ENCODE results near the gene FBXL16.

FBXL16 gene

DNA sequence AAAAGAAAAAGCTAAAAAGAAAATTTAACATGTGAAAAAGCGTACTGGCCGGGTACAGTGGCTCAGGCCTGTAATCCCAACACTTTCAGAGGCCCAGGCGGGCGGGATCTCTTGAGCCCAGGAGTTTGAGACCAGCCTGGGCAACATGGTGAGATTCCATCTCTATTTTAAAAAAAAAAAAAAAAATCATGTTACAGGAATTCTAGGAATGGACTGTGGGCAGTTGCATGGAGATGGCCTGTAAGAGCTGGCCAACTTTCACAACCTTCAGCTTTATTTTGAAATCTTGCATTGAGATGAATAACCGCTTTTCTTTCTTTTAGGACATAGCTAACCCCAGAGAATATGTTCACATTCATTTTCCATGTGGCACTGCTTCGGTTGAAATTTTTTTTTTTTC lies 43.4 kb upstream of the FBXL16 start (continued):
- TF ChIP-seq SCRT2 (tag by site-specific recombination; IDR thresholded peaks at IDR 0.05) (no peak), ZNF157 (tag by site-specific recombination; IDR thresholded peaks at IDR 0.05) (no peak)

DNA sequence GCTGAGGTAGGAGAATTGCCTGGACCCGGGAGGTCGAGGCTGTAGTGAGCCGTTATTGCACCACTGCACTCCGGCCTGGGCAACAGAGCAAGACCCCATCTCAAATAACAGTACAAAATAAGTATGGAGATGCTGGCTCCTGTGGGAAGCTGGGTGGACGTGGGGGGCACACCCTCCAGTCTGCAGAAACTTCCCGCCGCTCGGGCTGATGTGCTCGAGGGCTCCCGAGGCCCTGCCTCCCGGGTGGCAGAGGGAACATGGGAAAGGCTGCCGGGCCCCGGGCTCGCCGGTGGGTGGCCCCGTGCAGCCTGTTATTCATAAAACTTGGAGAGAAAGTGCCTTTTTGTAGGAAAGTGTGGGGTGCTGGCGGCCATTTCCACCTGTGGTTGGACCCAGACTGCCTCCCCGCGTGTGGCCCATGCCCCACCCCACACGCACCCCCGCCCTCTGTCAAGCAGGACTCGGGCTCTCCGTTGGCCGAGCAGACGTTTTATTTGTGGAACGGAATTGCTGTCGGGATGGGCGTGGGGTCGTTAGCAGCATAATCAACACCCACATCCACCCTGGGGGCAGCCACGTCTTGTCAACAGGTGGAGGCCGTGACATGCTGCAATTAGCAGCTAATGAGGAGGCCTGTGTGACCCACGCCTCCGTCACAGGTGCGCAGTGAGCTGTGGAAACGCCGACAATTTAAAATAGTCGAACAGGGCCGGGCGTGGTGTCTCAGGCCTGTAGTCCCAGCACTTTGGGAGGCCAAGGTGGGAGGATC lies 42.6 kb upstream of the FBXL16 start:
- H3K4me3 ChIP-seq (ENCODE audit: low read depth, low read length), result no peak overlapping the region
- ChIA-PET POLR2A (no interaction called here), CTCF (interaction anchor here (0.5 to 2.1 kb wide), 3 partner anchors 37 to 311 kb away, joined by 4 to 7 read pairs (median 5); partner anchors contain the start of genes CHTF18 and RPUSD1)
- TF ChIP-seq KLF10 (tag by site-specific recombination; IDR thresholded peaks at IDR 0.05) (no peak), SCRT2 (tag by site-specific recombination; IDR thresholded peaks at IDR 0.05) (peak; percentile 71; the same call in 1 of the 2 replicates), SETDB1 (IDR thresholded peaks at IDR 0.05; ENCODE audit: insufficient read length, low read length) (no peak), ZNF19 (tag by site-specific recombination; IDR thresholded peaks at IDR 0.05; ENCODE audit: low read depth) (no peak), ZNF433 (tag by site-specific recombination; IDR thresholded peaks at IDR 0.05; ENCODE audit: low read depth) (no peak), ZNF184 (tag by site-specific recombination; IDR thresholded peaks at IDR 0.05) (no peak), ZNF121 (tag by site-specific recombination; IDR thresholded peaks at IDR 0.05) (peak; percentile 76; the same call in 1 of the 2 replicates), ZNF140 (tag by site-specific recombination; IDR thresholded peaks at IDR 0.05) (no peak), ZNF37A (tag by site-specific recombination; IDR thresholded peaks at IDR 0.05) (no peak)
- H3K36me3 ChIP-seq (ENCODE audit: control insufficient read depth in 2 of 2, insufficient read depth in 1 of 2, low read length in 2 of 2), result no peaks in the 10 kb centered on the region
- H3K9me3 ChIP-seq (ENCODE audit: control insufficient read depth, insufficient read depth, low read depth, low read length), result no peaks in the 10 kb centered on the region
- H3K27ac ChIP-seq (ENCODE audit: extremely low read depth, low read depth, low read length), result no peak overlapping the region
- H3K4me1 ChIP-seq (ENCODE audit: control insufficient read depth, insufficient read depth, low read length), result no peaks in the 10 kb centered on the region

DNA sequence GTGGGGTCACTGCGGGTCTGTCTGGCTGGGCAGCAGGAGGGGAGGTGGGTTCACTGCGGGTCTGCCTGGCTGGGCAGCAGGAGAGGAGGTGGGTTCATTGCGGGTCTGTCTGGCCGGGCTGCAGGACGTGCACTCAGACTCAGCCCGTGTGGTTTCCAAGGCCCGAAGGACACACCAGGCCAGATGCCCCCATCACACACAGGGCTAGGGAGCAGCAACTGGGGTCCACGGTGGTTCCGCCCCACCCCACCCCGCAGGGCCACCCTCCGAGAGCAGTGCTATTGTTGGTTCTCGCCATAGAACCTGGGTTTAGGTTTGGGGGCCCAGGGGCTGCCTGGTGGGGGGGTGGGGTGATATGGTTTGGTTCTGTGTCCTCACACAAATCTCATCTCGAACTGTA lies 41.0 kb upstream of the FBXL16 start:
- TF ChIP-seq ZFP37 (tag by site-specific recombination; IDR thresholded peaks at IDR 0.05), result no peak
- TF ChIP-seq ZNF157 (tag by site-specific recombination; IDR thresholded peaks at IDR 0.05), result no peak
- TF ChIP-seq KLF8 (tag by site-specific recombination; IDR thresholded peaks at IDR 0.05), result no peak
- TF ChIP-seq YY1 (tag by site-specific recombination; IDR thresholded peaks at IDR 0.05), result no peak
- no peak for TF ChIP-seq ZNF837 (tag by site-specific recombination; IDR thresholded peaks at IDR 0.05)
- TF ChIP-seq ZSCAN30 (tag by site-specific recombination; IDR thresholded peaks at IDR 0.05), result no peak
- TF ChIP-seq ZNF707 (tag by site-specific recombination; IDR thresholded peaks at IDR 0.05), result no peak
- TF ChIP-seq ZNF777 (tag by site-specific recombination; IDR thresholded peaks at IDR 0.05; ENCODE audit: borderline replicate concordance), result no peak
- TF ChIP-seq, protein P1, sequence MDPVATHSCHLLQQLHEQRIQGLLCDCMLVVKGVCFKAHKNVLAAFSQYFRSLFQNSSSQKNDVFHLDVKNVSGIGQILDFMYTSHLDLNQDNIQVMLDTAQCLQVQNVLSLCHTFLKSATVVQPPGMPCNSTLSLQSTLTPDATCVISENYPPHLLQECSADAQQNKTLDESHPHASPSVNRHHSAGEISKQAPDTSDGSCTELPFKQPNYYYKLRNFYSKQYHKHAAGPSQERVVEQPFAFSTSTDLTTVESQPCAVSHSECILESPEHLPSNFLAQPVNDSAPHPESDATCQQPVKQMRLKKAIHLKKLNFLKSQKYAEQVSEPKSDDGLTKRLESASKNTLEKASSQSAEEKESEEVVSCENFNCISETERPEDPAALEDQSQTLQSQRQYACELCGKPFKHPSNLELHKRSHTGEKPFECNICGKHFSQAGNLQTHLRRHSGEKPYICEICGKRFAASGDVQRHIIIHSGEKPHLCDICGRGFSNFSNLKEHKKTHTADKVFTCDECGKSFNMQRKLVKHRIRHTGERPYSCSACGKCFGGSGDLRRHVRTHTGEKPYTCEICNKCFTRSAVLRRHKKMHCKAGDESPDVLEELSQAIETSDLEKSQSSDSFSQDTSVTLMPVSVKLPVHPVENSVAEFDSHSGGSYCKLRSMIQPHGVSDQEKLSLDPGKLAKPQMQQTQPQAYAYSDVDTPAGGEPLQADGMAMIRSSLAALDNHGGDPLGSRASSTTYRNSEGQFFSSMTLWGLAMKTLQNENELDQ (tag by site-specific recombination; IDR thresholded peaks at IDR 0.05; ENCODE audit: low read depth), result no peak
- no peak for TF ChIP-seq TSHZ1 (tag by site-specific recombination; IDR thresholded peaks at IDR 0.05; ENCODE audit: borderline replicate concordance)
- TF ChIP-seq ZNF600 (tag by site-specific recombination; IDR thresholded peaks at IDR 0.05), result no peak
- TF ChIP-seq, protein P2, sequence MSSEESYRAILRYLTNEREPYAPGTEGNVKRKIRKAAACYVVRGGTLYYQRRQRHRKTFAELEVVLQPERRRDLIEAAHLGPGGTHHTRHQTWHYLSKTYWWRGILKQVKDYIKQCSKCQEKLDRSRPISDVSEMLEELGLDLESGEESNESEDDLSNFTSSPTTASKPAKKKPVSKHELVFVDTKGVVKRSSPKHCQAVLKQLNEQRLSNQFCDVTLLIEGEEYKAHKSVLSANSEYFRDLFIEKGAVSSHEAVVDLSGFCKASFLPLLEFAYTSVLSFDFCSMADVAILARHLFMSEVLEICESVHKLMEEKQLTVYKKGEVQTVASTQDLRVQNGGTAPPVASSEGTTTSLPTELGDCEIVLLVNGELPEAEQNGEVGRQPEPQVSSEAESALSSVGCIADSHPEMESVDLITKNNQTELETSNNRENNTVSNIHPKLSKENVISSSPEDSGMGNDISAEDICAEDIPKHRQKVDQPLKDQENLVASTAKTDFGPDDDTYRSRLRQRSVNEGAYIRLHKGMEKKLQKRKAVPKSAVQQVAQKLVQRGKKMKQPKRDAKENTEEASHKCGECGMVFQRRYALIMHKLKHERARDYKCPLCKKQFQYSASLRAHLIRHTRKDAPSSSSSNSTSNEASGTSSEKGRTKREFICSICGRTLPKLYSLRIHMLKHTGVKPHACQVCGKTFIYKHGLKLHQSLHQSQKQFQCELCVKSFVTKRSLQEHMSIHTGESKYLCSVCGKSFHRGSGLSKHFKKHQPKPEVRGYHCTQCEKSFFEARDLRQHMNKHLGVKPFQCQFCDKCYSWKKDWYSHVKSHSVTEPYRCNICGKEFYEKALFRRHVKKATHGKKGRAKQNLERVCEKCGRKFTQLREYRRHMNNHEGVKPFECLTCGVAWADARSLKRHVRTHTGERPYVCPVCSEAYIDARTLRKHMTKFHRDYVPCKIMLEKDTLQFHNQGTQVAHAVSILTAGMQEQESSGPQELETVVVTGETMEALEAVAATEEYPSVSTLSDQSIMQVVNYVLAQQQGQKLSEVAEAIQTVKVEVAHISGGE (tag by site-specific recombination; conservative IDR thresholded peaks at IDR 0.05; ENCODE audit: low read depth), result no peak
- CTCF ChIA-PET, result no interaction called here
- Histone ChIP-seq H3K4me1 (ENCODE audit: control insufficient read depth, insufficient read depth, low read length) (no peaks in the 10 kb centered on the region), H3K9me3 (ENCODE audit: control insufficient read depth, insufficient read depth, low read depth, low read length) (no peaks in the 10 kb centered on the region), H3K36me3 (ENCODE audit: control insufficient read depth in 2 of 2, insufficient read depth in 1 of 2, low read length in 2 of 2) (no peaks in the 10 kb centered on the region), H3K27ac (ENCODE audit: extremely low read depth, low read depth, low read length) (no peak overlapping the region), H3K4me3 (ENCODE audit: low read depth, low read length) (no peak overlapping the region)
- POLR2A ChIA-PET, result no interaction called here

Measured in HEK293 (cell line).